GM10266 (cell line): ENCODE data around the gene HYI.

Experiments used
- DNase-seq: peaks from one replicate; pipeline ENCODE4 v3.0.0; 2012; ENCODE audit errors: extremely low spot score
- TF ChIP-seq, protein P1 (sequence below): IDR thresholded peaks from 2 replicates; pipeline ENCODE4 v1.5.1; 2012; ENCODE audit warnings: mild to moderate bottlenecking, low read depth; ENCODE audit not compliant: control insufficient read depth, insufficient read depth; ENCODE audit errors: missing control alignments

The HYI gene

GRCh38 chr1:43450251-43450941 lies 3.3 kb downstream of the HYI start:
- TF ChIP-seq, protein P1, sequence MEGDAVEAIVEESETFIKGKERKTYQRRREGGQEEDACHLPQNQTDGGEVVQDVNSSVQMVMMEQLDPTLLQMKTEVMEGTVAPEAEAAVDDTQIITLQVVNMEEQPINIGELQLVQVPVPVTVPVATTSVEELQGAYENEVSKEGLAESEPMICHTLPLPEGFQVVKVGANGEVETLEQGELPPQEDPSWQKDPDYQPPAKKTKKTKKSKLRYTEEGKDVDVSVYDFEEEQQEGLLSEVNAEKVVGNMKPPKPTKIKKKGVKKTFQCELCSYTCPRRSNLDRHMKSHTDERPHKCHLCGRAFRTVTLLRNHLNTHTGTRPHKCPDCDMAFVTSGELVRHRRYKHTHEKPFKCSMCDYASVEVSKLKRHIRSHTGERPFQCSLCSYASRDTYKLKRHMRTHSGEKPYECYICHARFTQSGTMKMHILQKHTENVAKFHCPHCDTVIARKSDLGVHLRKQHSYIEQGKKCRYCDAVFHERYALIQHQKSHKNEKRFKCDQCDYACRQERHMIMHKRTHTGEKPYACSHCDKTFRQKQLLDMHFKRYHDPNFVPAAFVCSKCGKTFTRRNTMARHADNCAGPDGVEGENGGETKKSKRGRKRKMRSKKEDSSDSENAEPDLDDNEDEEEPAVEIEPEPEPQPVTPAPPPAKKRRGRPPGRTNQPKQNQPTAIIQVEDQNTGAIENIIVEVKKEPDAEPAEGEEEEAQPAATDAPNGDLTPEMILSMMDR, result no peak

DNA sequence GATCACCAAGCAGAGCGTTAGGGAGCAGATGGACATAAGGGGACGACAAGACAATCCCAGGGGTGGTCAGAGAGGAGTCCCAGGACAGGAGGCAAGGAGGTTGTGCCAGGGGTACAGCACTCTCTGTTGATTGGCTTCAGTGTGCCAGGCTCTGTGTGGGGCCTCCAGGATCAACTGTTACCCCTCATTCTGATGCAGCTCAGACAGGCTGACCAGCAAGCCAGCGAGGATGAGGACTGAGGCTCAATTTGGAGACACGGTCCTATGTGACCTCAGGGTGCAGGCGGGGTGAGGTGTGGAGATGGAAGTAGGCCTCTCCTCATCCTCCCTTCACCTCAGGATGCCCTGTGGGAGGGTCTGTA lies 4.0 kb downstream of the HYI start:
- DNase-seq, result no peak
- TF ChIP-seq, protein P1, result no peak

More at GRCh38 chr1:43450251-43450941, 3.3 kb downstream of the HYI start:
- DNase-seq, result no peak

DNA sequence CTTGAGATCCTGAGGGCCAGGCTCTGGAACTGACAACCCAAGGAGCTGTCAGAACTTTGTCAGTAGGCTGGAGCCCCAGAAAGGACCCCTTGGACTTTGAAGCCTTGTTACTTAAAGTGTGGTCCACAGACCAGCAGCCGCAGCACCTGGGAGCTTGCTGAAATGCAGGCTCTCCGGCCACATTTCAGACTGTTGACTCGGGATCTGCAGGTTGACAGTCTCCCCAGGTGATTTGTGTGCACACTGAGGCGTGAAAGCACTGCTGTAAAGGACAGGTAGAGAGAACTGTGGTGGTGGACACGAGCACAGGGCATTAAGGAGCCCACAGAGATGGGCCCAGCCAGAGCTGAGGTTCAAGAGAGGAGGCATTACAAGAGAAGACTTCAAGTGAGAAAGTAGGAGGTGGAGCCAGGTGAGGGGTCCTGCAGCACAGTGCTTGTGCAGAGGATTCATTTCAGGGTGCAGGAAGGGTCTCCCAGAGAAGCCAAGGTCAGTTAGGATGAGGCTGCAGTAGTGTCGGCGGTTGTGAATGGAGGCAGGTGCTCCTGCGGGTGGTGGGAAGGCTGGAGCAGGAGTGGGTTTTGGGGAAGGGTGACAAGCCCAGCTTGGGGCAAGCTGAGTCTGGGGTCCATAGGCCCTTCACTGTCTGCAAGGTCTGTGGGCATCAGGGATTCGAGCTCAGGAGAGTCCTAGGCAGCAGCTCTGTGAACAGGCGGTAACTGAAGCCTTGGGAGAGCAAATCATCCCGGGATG lies 4.6 kb downstream of the HYI start:
- no peak for DNase-seq
- TF ChIP-seq, protein P1, result no peak

GRCh38 chr1:43447891-43448708 lies 5.6 kb downstream of the HYI start:
- no peak for DNase-seq
- TF ChIP-seq, protein P1, result no peak

DNA sequence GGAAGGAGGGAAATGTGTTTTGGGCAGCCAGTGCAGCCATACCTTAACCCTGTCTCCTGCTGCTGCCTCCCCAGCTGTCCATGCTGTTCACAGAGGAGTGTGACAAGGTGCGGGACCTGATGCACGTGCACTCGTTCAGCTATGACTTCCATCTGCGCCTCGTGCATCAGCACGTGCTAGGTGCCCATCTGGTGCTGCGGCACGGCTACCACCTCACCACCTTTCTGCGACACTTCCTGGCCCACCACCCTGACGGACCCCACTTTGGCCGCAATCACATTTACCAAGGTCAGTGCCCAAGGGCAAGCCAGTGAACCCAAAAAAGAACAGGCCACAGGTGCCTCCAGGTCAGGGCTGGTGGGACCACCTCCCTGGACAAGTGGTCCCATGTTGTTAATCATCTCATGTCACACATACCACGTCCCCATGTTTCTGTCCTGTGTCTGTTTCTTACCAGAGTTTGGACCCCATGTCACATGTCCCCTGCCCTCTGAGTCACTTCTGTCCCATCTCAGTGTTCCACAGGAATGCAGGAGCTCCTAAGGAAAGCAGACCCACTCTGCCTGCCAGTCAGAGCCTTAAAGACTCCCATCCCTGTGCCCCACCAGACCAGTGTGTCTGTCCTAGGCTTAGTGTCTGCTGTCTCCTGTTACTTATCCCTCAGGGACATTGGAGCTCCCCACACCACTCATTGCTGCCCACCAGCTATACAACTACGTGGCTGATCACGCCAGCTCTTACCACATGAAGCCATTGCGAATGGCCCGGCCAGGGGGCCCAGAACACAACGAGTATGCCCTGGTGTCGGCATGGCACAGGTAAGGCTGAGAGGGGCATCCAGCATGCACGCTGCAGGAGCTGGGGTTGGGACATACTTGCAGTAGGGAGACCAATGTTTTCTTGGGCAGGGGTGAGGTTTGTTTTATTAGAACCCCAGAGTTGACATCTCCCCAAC lies 6.6 kb downstream of the HYI start:
- DNase-seq, result no peak
- TF ChIP-seq, protein P1, result no peak

GRCh38 chr1:43446388-43446740 lies 7.4 kb downstream of the HYI start:
- TF ChIP-seq, protein P1, result no peak
- DNase-seq, result no peak
